Body of pancreas (tissue), 4 donors: ENCODE data around the gene TET3. TPM values are rescaled to one million over a fixed set of nuclear protein-coding genes. Genes with fewer than 3 reads are reported as not detected.

Experiments
- ATAC-seq: fragments of 150-250 bp; one replicate; pipeline ENCODE4 v1.9.1; 2016
- DNase-seq, 4 donors: peaks; one replicate each; pipeline ENCODE4 v3.0.0-alpha.2; 2019
- H3K27ac ChIP-seq, 4 donors: fragments of 200-600 bp; sonication (generic); 1 replicate in 3 of 4; 2 replicates in 1 of 4; pipeline versions ENCODE4 v1.5.1 to v1.6.1; 2016 to 2019; ENCODE audit warnings: mild to moderate bottlenecking in 1 of 4, mixed read lengths in 1 of 4, moderate library complexity in 1 of 4
- H3K27me3 ChIP-seq, 2 donors: fragments of 200-600 bp; sonication (generic); one replicate each; pipeline ENCODE4 v1.6.0; 2016; ENCODE audit warnings: mild to moderate bottlenecking in 1 of 2
- H3K36me3 ChIP-seq, 2 donors: fragments of 200-600 bp; sonication (generic); replicated peaks in 1 of 2; 2 replicates each; pipeline ENCODE4 v1.5.1; 2016; ENCODE audit warnings: low read depth in 2 of 2; ENCODE audit not compliant: insufficient read depth in 1 of 2
- H3K4me1 ChIP-seq: fragments of 200-600 bp; sonication (generic); one replicate; pipeline ENCODE4 v1.6.0; 2016
- H3K4me3 ChIP-seq, 2 donors: fragments of 200-600 bp; sonication (generic); 1 replicate in 1 of 2; 2 replicates in 1 of 2; pipeline ENCODE4 v1.5.1; 2016 to 2019
- H3K9me3 ChIP-seq, 3 donors: fragments of 200-600 bp; sonication (generic); 1 replicate in 2 of 3; 2 replicates in 1 of 3; pipeline ENCODE4 v1.5.1; 2016
- CTCF ChIP-seq, 7 experiments: fragments of 450-650 bp in 4 of 7; fragments of 200-600 bp in 3 of 7; sonication (generic) in 3 of 7; IDR thresholded peaks; one replicate each; pipeline ENCODE4 v1.5.1; 2016 to 2019; ENCODE audit warnings: antibody characterized with exemption in 7 of 7
- POLR2A ChIP-seq, 3 donors: fragments of 450-650 bp; IDR thresholded peaks; one replicate each; pipeline ENCODE4 v1.6.1; 2016; ENCODE audit warnings: antibody characterized with exemption in 3 of 3, mild to moderate bottlenecking in 2 of 3
- WGBS, 2 donors: methylation state at CpG; one replicate each; pipeline ENCODE4 v1.1.5; 2017; 5-methylcytosine and 5-hydroxymethylcytosine counted together
- intact Hi-C: fragments of 100-400 bp; cut with DNase I; formaldehyde crosslinking; loops from one replicate; pipeline ENCODE4 v1.15.1; 2023
- total RNA-seq, 2 donors: library from RNA; depleted of rRNA; stranded (reverse); fragments of >200 nt; gene quantifications; one replicate each; pipeline ENCODE4 v1.1.0, GENCODE V29; 2016

The TET3 gene
- total RNA-seq, 2 donors from 2014 or later, result 6.7 to 7.3 TPM

GRCh38 chr2:73952499-73953446 lies 31.9 kb upstream of the TET3 start:
- intact Hi-C loops, result no loop called here
- Histone ChIP-seq H3K4me3 (no peak overlapping the region), H3K27ac (no peak overlapping the region), H3K27me3 (no peaks in the 10 kb centered on the region), H3K36me3 (peaks cover 0 to 19% of the 10 kb centered on the region in 2 donors), H3K9me3 (no peaks in the 10 kb centered on the region), H3K4me1 (no peaks in the 10 kb centered on the region)
- 59 to 70% methylated on average over 12 of the region's 12 CpGs for WGBS, 2 donors
- peak in 1 of 4 donors; percentile 62 for DNase-seq
- ATAC-seq, result no peak
- TF ChIP-seq CTCF (IDR thresholded peaks at IDR 0.05), result no peak
- no peak for TF ChIP-seq POLR2A (IDR thresholded peaks at IDR 0.05)

DNA sequence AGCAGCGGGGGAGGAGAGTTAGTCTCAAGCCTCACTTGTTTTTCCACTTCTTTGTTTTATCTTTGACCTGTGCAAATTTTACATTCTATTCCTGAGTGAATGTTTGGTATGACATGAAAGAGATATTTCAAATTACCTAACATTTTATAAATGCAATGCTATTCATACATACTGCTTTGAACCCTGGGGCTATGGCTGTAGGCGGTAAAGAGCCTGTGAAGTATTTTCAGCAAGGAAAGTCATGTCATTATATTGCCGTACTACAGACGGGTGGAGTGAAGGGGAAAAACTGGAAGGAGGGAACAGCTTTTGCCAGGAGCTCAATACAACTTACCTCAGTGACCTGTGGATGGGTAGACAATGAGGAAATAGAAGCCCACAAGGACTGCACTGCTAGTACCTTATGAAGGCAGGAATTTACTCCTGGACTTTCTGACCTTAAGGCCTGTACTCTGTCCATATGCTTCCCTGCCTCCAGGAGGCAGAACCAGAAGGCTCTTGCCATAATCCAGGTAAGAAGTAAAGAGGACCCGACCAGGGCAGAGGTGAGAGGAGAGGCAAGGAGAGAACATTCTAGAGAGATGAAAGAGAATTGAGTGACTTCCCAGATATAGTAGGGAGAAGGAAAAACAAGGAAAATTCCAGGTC lies 28.4 kb upstream of the TET3 start:
- 90 to 94% methylated on average over 5 of the region's 5 CpGs for WGBS, 2 donors
- Histone ChIP-seq H3K9me3 (no peaks in the 10 kb centered on the region), H3K27ac (no peak overlapping the region), H3K36me3 (peaks cover 3 to 9% of the 10 kb centered on the region in 2 donors), H3K4me3 (no peak overlapping the region), H3K27me3 (no peaks in the 10 kb centered on the region), H3K4me1 (no peaks in the 10 kb centered on the region)
- ATAC-seq (no peak), DNase-seq (no peak)
- no peak for TF ChIP-seq POLR2A (IDR thresholded peaks at IDR 0.05)
- TF ChIP-seq CTCF (IDR thresholded peaks at IDR 0.05), result no peak
- intact Hi-C loops, result no loop called here

GRCh38 chr2:73961274-73961673 lies 23.4 kb upstream of the TET3 start:
- ATAC-seq (no peak), DNase-seq (no peak)
- TF ChIP-seq CTCF (IDR thresholded peaks at IDR 0.05) (no peak), POLR2A (IDR thresholded peaks at IDR 0.05) (no peak)
- Histone ChIP-seq H3K4me3 (no peak overlapping the region), H3K27me3 (no peaks in the 10 kb centered on the region), H3K4me1 (no peaks in the 10 kb centered on the region), H3K9me3 (no peaks in the 10 kb centered on the region), H3K27ac (no peak overlapping the region), H3K36me3 (peaks cover 3 to 6% of the 10 kb centered on the region in 2 donors)
- 94 to 98% methylated on average over 4 of the region's 4 CpGs for WGBS, 2 donors
- intact Hi-C loops, result no loop called here

DNA sequence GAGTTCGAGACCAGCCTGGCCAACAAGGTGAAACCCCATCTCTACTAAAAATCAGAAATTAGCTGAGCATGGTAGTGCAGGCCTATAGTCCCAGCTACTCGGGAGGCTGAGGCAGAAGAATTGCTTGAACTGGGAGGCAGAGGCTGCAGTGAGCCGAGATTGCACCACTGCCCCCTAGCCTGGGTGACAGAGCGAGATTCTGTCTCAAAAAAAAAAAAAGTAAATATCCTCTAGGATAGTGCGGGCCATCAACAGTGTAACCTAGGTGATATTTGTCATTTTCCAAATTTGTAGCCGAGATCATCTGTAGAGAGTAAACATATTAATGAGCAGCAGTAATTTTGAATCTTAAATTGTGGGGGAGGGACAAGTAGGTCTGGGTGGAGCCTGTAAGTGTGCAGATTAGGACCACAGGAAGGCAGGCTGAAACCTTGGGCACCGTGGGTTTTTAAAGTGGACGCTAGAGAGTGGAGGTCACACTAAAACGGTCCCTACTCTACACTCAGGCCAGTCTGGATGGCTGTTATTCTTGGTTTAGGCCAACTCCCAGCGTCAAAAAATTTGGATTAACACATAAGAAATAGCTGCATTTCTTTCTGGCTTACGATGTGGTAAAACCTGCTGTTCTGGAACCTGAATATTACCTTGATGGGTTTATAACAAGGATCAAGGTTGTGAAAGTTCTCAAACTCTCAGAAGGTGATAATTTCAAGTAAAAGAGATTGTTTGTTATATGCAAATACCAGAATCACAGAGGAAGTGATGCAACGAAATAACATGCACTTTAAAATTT lies 22.7 kb upstream of the TET3 start:
- Histone ChIP-seq H3K4me3 (no peak overlapping the region), H3K27ac (no peak overlapping the region), H3K9me3 (no peaks in the 10 kb centered on the region), H3K27me3 (no peaks in the 10 kb centered on the region), H3K4me1 (no peaks in the 10 kb centered on the region), H3K36me3 (peaks cover 3 to 4% of the 10 kb centered on the region in 2 donors)
- TF ChIP-seq CTCF (IDR thresholded peaks at IDR 0.05) (no peak), POLR2A (IDR thresholded peaks at IDR 0.05) (no peak)
- intact Hi-C loops, result no loop called here
- ATAC-seq (no peak), DNase-seq (no peak)
- 90% methylated on average over 12 of the region's 12 CpGs for WGBS, 2 donors
